Measurements from ENCODE around the gene MAPT.
"Not testable (repeated sequence)": the region's sequence is repeated elsewhere in the genome, so short reads cannot be mapped to it uniquely, and the experiment has no call there.

Gene MAPT

GRCh38 chr17:46010597-46011186 lies 116.3 kb downstream of the MAPT start:
- no peak for DNase-seq (ENCODE audit: low read depth)

DNA sequence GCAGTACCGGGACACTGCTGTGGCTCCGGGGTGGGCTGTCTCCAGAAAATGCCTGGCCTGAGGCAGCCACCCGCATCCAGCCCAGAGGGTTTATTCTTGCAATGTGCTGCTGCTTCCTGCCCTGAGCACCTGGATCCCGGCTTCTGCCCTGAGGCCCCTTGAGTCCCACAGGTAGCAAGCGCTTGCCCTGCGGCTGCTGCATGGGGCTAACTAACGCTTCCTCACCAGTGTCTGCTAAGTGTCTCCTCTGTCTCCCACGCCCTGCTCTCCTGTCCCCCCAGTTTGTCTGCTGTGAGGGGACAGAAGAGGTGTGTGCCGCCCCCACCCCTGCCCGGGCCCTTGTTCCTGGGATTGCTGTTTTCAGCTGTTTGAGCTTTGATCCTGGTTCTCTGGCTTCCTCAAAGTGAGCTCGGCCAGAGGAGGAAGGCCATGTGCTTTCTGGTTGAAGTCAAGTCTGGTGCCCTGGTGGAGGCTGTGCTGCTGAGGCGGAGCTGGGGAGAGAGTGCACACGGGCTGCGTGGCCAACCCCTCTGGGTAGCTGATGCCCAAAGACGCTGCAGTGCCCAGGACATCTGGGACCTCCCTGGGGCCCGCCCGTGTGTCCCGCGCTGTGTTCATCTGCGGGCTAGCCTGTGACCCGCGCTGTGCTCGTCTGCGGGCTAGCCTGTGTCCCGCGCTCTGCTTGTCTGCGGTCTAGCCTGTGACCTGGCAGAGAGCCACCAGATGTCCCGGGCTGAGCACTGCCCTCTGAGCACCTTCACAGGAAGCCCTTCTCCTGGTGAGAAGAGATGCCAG lies 117.6 kb downstream of the MAPT start:
- no peak for DNase-seq (ENCODE audit: low read depth)

DNA sequence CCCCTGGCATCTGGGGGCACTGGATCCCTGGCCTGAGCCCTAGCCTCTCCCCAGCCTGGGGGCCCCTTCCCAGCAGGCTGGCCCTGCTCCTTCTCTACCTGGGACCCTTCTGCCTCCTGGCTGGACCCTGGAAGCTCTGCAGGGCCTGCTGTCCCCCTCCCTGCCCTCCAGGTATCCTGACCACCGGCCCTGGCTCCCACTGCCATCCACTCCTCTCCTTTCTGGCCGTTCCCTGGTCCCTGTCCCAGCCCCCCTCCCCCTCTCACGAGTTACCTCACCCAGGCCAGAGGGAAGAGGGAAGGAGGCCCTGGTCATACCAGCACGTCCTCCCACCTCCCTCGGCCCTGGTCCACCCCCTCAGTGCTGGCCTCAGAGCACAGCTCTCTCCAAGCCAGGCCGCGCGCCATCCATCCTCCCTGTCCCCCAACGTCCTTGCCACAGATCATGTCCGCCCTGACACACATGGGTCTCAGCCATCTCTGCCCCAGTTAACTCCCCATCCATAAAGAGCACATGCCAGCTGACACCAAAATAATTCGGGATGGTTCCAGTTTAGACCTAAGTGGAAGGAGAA lies 118.2 kb downstream of the MAPT start:
- no peak for DNase-seq (ENCODE audit: low read depth)

- DNase-seq (ENCODE audit: low read depth), result no peak
Measured at GRCh38 chr17:46013127-46013501, 118.8 kb downstream of the MAPT start.

DNA sequence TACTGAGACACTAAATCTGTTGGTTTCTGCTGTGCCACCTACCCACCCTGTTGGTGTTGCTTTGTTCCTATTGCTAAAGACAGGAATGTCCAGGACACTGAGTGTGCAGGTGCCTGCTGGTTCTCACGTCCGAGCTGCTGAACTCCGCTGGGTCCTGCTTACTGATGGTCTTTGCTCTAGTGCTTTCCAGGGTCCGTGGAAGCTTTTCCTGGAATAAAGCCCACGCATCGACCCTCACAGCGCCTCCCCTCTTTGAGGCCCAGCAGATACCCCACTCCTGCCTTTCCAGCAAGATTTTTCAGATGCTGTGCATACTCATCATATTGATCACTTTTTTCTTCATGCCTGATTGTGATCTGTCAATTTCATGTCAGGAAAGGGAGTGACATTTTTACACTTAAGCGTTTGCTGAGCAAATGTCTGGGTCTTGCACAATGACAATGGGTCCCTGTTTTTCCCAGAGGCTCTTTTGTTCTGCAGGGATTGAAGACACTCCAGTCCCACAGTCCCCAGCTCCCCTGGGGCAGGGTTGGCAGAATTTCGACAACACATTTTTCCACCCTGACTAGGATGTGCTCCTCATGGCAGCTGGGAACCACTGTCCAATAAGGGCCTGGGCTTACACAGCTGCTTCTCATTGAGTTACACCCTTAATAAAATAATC lies 119.3 kb downstream of the MAPT start:
- DNase-seq (ENCODE audit: low read depth), result no peak

GRCh38 chr17:46019408-46019925 lies 125.1 kb downstream of the MAPT start:
- not testable (repeated sequence) for DNase-seq (ENCODE audit: low read depth)

- DNase-seq (ENCODE audit: low read depth), result peak; percentile 39
Measured at GRCh38 chr17:46020023-46020761, 125.8 kb downstream of the MAPT start.

- DNase-seq (ENCODE audit: low read depth), result no peak
Measured at GRCh38 chr17:46020998-46021397, 126.6 kb downstream of the MAPT start.

DNA sequence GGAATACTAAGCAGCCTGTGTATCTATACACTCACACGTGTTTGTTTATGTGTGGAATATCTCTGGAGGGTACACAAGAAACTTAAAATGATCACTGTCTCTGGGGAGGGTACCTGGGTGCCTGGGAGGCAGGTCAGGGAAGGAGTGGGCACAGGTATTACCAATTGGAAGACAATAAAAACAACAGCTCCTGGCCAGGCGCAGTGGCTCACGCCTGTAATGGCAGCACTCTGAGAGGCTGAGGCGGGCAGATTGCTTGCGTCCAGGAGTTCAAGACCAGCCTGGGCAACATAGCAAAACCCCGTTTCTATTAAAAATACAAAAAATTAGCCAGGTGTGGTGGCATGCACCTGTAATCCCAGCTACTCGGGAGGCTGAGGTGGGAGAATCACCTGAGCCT lies 129.0 kb downstream of the MAPT start:
- not testable (repeated sequence) for DNase-seq (ENCODE audit: low read depth)

GRCh38 chr17:46023783-46024388 lies 129.5 kb downstream of the MAPT start:
- no peak for DNase-seq (ENCODE audit: low read depth)

DNA sequence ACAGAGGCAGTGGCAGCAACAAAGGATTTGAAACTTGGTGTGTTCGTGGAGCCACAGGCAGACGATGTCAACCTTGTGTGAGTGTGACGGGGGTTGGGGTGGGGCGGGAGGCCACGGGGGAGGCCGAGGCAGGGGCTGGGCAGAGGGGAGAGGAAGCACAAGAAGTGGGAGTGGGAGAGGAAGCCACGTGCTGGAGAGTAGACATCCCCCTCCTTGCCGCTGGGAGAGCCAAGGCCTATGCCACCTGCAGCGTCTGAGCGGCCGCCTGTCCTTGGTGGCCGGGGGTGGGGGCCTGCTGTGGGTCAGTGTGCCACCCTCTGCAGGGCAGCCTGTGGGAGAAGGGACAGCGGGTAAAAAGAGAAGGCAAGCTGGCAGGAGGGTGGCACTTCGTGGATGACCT lies 130.2 kb downstream of the MAPT start:
- DNase-seq (ENCODE audit: low read depth), result no peak

DNA sequence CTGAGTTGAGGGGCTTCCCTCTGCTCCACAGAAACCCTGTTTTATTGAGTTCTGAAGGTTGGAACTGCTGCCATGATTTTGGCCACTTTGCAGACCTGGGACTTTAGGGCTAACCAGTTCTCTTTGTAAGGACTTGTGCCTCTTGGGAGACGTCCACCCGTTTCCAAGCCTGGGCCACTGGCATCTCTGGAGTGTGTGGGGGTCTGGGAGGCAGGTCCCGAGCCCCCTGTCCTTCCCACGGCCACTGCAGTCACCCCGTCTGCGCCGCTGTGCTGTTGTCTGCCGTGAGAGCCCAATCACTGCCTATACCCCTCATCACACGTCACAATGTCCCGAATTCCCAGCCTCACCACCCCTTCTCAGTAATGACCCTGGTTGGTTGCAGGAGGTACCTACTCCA lies 130.7 kb downstream of the MAPT start:
- no peak for DNase-seq (ENCODE audit: low read depth)

GRCh38 chr17:46025510-46026165 lies 131.3 kb downstream of the MAPT start:
- DNase-seq (ENCODE audit: low read depth), result no peak

- no peak for DNase-seq (ENCODE audit: low read depth)
Measured at GRCh38 chr17:46026166-46027047, 132.1 kb downstream of the MAPT start.

DNA sequence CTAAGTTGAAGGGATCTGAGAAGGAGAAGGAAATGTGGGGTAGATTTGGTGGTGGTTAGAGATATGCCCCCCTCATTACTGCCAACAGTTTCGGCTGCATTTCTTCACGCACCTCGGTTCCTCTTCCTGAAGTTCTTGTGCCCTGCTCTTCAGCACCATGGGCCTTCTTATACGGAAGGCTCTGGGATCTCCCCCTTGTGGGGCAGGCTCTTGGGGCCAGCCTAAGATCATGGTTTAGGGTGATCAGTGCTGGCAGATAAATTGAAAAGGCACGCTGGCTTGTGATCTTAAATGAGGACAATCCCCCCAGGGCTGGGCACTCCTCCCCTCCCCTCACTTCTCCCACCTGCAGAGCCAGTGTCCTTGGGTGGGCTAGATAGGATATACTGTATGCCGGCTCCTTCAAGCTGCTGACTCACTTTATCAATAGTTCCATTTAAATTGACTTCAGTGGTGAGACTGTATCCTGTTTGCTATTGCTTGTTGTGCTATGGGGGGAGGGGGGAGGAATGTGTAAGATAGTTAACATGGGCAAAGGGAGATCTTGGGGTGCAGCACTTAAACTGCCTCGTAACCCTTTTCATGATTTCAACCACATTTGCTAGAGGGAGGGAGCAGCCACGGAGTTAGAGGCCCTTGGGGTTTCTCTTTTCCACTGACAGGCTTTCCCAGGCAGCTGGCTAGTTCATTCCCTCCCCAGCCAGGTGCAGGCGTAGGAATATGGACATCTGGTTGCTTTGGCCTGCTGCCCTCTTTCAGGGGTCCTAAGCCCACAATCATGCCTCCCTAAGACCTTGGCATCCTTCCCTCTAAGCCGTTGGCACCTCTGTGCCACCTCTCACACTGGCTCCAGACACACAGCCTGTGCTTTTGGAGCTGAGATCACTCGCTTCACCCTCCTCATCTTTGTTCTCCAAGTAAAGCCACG lies 133.0 kb downstream of the MAPT start:
- DNase-seq (ENCODE audit: low read depth), result no peak

GRCh38 chr17:46027976-46028325 lies 133.6 kb downstream of the MAPT start:
- DNase-seq (ENCODE audit: low read depth), result no peak

- DNase-seq (ENCODE audit: low read depth), result no peak
Measured at GRCh38 chr17:46028374-46028773, 134.0 kb downstream of the MAPT start.

GRCh38 chr17:46028981-46029565 lies 134.7 kb downstream of the MAPT start:
- DNase-seq (ENCODE audit: low read depth), result no peak

GRCh38 chr17:46029627-46030026 lies 135.3 kb downstream of the MAPT start:
- DNase-seq (ENCODE audit: low read depth), result no peak
